HG03280 (cell line): ENCODE data around the gene MYL5.
A peak's percentile ranks its signal among the peaks of the same experiment; 100 is the strongest.
"Not testable (repeated sequence)": the region's sequence is repeated elsewhere in the genome, so short reads cannot be mapped to it uniquely, and the experiment has no call there.

Source experiments
- ATAC-seq: cut with Tn5 transposase; IDR thresholded peaks from one replicate; pipeline ENCODE4 v1.9.1; 2021; ENCODE audit warnings: mild to moderate bottlenecking, moderate library complexity; ENCODE audit not compliant: unreplicated experiment

Gene MYL5, protein sequence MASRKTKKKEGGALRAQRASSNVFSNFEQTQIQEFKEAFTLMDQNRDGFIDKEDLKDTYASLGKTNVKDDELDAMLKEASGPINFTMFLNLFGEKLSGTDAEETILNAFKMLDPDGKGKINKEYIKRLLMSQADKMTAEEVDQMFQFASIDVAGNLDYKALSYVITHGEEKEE

DNA sequence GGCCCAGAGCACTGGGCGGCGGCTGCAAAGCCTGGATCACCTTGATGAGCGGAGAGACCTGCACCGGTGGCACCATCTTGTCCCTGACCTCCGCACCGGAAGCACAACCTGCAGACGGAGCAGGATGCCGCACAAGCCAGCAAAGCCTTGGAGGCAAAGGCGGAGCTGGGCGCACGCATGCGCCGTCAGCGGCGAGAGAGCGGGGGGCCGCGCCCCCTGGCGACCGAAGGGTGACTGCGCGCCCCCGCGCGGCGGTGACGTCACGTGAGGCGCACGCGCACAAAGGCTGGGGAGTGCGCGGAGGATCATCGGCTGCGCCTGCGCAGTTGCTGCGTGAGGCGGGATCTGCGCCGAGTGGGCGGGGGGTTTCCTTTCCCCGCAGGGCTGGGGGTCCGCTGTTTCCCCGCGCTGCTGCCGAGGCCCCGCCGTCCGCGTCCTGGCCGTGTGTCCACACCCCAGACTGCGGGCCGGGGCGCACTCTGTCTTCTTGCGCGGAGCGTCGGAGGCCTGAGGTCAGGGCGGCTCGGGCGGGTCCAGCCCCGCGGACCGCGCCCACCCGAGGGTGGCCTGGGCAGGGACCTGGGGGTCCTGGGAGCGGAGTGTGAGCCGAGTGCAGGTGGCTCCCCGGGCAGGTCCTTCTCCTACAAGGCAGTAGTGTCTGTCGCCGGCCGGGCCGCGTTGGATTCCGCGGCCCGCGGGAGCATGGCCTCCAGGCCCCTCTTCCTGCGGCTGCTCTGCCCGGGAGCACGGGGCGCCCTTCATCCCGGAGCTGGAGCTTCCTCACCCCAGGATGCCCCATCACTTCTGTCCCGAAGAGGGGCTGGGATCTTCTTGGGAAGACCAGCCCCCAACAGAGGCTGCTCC lies at the start of gene MYL5, which contains the start of gene ATP5ME:
Gene MYL5, plus strand, starts transcription at position 371 of the 864 bp plus-strand sequence. CDS start 3,485 bp downstream, outside the sequence.
Gene ATP5ME, minus strand, starts transcription at position 105 of the 864 bp plus-strand sequence. Its CDS starts 29 bp downstream, at position 76.
- ATAC-seq, result peak; percentile 74

DNA sequence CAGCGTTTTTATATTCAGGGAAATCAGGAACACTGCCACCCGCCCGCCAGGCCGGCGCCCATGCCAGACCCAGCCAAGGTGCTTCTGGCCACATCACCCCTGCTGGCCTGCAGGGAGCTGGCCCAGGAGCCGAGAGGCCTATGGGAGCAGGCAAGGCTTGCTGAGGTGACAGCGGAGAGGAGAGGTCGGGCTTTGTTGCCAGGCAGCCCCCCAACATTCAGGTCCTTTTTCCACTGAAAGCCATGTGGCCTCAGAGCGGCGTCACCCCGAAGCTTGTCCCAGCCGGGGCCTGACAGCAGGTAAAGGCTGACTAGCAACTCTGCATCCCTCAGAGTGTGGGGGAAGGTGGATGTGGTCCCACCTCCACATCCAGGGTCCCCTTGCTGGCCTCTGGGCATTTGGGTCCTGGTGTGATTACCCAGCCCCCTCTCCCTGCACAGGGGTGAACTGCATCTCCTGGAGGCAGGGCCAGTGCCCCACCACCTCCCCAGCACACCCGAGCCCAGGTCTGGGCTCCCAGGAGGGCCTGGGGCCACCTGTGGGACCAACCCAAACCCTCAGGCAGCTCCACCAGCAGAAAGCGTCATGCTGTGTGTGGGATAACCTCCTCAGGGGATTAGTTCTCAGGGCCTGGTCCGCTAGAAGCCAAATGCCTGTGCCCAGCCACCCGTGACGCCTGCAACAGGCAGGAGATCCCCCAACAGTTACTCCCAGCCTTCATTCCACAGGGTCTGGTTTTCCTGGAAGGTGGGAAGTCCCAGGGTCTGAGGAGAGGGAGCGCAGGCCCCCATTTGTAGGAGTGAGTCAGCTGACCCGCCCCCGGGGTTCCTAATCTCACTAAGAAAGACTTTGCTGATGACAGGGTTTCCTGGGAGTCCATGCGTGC lies 49.4 kb upstream of the MYL5 start, which contains the start of gene PDE6B:
Gene PDE6B, plus strand, starts transcription at position 869 of the 886 bp plus-strand sequence. CDS start 54 bp downstream, outside the sequence.
- ATAC-seq, result no peak

DNA sequence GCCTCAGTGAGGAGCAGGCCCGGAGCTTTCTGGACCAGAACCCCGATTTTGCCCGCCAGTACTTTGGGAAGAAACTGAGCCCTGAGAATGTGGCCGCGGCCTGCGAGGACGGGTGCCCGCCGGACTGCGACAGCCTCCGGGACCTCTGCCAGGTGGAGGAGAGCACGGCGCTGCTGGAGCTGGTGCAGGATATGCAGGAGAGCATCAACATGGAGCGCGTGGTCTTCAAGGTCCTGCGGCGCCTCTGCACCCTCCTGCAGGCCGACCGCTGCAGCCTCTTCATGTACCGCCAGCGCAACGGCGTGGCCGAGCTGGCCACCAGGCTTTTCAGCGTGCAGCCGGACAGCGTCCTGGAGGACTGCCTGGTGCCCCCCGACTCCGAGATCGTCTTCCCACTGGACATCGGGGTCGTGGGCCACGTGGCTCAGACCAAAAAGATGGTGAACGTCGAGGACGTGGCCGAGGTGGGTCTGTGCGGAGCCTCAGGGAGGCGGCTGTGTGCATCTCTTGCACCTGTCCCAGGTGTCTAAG lies 48.6 kb upstream of the MYL5 start:
- ATAC-seq, result no peak

DNA sequence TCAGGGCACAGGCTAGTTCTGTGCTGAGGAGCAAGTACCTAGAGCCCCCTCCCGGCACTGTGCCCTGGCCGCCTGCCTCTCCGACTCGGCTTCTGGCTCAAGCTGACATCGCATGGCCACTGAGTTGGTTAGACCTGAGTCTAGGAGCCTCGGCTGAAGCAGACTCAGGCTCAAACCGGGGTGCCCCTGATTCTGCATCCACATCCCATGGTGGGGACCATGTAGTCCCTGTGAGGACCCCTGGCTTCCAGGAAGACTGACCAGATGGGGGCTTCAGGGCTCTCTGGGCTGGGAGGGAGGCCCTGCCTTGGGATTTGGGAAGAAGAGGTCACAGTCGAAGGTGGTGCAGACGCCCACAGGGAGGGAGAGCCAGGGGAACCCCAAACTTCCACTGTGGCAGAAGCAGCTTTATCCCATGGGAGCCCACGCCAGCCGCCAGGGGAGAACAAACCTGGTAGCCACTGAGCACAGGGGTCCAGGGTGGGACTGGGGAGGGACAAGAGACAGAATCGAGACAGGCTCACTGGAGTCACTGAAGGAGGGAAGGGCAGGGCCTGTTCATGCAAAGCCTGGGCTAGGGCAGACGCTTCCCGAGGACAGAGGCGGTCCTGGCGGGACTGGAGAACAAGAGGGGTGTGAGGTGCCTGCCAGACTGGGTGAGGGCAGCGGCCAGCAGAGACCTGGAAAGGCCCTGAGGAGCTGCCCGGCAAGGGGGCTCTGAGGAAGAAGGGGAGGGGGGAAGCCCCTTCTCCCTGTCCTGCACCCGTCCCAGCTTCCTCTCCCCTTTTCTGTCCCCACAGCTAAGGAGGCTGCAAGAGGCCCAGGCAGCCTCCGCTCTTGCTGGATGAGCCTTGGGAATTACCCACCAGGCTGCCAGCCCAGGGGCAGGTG lies 47.9 kb upstream of the MYL5 start:
- ATAC-seq, result no peak

DNA sequence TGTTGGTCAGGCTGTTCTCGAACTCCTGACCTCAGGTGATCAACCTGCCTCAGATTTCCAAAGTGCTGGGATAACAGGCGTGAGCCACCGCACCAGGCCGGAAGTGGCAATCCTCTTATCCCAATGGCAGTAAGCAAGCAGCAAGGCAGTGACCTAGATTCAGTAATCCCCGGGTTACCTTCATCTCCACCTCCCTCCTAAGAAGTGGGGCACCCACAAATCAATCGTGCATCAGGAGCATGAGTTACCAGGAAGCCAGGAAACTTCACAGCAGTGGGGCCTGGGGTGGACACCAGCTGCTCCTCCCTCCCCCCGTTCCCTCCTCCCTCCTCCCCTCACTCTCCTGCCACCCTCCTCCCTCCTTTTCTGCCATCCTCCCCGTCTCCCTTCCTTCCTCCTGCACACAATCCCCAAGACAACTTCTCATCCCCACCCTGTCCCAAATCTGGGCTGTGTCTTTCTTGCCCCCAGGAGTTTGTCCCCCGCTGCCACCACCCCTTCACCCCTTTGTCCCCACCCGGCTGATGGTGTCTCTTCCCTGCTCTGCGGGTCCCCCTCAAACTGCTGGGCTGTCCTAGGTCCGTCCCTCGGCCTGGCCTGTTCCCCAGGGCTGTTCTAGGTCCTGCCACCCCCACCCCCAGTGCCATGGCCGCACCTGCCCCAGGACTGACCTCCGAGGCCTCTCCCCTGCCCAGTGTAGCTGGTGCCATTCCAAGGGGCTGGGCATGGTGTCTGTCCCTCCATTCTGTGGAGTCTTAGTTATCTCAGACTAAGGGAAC lies 46.8 kb upstream of the MYL5 start:
- ATAC-seq, result no peak

DNA sequence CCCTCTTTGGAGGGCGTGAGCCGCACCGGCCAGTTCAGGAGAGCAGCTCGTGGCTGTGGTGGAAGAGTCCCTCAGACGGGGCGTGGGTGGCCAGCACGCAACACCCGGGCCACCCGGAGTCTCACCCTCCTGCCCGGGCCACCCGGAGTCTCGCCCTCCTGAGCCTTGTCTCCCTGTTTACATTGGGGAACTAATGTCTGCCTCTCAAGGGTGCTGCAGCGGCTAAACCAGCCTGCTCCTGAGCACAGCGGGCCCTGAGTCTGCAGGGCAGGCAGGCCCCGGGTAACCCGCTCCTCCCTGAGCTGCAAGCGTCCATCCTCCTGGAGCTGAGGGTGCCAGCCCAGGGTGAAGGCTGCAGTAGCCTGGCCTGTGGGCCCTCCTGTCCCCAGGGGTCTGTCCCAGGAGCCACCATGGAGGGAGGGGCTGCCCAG lies 46.0 kb upstream of the MYL5 start:
- no peak for ATAC-seq

DNA sequence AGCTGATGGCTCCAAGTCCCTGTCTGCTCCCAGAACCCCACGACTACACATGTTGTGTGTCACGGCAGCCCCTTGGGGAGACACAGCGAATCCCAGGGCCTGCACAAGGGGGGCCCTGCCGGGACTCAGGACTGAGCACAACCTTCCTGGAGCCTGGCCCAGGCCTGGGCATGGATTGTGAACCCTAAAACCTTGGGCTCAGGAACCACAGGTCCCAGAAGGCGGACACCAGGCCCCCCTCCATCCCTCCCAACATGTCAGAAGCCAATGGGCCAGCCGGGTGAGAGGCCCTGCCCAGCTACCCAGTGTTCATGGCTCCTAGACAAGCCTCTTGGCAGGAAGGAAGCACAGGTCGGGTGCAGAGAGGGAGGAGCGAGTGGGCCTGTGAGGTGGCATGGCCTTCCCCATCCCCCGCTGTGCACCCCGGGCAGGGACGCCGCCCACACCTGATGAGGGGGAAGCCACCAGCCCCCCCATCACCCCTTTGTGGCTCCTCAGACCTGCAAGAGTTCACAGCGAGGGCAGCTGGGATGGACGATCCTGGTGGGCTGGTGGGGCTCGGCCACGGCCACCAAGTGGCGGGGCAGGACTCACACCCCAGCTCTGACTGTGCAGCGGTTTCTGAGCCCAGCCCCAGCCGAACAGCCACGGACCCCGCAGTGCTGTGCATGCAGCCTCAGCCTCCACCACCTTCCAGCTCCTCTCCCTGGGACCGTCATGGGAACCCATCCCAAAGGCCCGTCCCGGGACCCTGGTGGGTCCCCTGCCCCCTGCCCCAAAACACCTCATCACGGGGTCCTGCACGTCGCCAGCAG lies 45.3 kb upstream of the MYL5 start:
- ATAC-seq, result no peak

DNA sequence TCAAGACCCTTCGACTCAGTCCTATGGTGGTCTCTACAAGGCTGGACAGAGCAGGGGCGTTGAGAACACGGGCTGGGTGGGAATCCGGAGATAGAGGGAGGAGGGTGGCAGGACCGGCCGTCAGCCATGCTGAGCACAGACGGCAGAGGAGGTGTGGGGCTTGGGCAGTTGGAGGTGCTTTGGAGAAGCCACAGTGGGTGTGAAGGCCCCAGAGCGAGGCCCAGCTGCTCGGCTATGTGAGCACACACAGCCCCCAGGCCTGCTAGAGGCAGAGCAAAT lies 44.8 kb upstream of the MYL5 start:
- ATAC-seq, result no peak

DNA sequence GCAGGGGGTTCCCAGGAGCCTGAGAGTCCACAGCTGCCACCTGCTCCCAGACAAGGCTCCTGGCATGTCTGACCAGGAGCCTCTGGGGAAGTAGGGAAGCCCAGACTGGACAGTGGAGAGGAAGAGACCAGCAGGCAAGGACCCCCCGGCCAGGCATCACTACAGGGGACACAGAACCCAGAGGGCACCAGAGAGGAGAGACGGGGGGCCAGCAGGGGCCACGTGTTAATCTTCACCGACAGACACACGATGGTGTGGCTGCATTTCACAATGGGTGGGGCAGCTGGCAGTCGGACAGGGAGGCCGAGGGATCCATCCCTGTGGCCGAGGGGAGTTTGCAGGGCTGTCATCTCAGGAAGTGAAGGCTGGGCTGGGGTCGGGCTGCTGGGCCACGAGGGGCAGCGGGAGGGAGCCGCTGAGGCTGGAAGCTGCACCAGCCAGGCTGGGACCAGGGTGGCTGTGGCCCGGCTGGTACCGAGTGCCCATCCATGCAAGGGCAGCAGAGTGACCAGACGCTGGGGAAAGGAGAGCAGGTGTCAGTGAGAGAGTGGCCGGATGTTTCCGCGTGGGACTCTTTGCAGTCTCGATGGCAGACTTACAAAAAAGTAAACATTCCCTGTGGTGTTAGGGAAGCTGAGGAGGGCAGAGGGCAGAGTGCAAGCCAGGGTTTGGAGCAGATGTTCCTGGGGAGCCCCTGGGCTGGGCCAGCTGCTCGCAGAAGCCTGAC lies 44.3 kb upstream of the MYL5 start:
- no peak for ATAC-seq

DNA sequence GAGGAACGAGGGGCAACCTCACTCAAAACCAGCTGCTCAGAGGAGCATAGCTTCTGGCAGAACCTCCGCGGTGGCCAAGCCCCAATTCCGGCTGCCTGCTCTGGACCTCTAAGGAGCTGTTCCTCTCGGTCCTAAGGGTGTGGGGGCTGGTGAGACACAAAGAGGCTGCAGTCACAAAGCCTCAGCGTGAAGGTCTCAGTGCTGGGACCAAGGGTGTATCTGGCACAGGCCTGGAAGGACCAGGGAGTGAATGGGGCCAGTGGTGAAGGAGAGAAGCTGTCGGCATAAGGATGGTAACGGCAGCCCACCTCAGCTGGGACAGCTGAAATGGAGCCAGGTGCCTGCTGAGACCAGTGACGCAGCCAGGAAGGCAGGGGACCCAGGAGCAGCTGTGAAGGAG lies 43.7 kb upstream of the MYL5 start:
- no peak for ATAC-seq

DNA sequence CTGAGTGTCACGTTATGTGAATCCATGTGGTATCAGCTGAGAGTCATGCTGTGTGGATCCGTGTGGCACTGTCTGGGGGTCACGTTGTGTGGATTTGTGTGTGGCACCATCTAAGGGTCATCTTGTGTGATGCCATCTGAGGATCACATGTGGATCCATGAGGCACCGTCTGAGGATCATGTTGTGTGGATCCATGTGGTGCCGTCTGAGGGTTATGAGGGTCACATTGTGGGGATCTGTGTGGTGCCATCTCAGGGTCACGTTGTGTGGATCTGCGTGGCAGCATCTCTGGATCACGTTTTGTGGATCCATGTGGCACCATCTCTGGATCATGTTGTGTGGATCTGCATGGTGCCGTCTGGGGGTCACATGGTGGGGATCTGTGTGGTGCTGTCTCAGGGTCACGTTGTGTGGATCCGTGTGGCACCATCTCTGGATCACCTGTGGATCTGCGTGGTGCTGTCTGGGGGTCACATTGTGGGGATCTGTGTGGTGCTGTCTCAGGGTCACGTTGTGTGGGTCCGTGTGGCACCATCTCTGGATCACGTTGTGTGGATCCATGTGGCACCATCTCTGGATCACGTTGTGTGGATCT lies 42.0 kb upstream of the MYL5 start:
- ATAC-seq, result no peak

DNA sequence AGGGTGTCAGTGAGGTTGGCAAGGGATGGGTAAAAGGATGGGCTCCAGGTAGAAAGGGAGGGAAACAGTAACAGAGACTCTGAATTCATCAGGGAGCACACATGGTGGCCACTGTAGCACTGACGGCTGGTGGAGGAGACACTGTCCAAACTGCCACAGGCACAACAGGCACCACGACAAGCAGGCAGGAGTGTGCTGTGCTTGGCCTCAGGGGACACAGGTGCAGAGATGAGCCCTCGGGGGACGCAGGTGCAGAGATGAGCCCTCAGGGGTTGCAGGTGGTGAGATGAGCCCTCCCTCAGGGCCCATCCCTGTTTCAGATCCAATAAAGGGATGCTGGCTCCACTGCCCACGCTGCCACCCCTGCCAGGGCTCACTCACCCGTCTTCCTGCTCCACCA lies 41.4 kb upstream of the MYL5 start:
- ATAC-seq, result no peak

DNA sequence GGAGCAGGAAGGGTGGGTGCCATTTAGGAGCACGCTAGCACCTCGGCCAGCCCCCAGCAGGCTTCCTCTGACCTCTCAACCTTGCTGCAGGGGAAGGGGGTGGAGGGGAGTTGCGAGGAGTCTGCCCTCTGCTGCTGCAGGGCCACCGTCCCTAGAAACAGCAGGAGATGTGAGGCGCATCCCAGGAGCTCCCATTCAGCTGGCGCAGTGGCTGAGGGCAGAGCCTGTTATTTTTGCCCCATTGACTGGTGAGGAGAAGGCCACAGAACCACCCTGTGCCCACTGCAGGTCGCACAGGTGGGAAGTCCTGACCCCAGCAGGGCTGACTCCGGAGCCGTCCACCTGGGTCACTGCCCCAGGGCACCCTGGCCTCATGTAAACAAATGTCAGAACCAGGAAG lies 40.9 kb upstream of the MYL5 start:
- no peak for ATAC-seq

DNA sequence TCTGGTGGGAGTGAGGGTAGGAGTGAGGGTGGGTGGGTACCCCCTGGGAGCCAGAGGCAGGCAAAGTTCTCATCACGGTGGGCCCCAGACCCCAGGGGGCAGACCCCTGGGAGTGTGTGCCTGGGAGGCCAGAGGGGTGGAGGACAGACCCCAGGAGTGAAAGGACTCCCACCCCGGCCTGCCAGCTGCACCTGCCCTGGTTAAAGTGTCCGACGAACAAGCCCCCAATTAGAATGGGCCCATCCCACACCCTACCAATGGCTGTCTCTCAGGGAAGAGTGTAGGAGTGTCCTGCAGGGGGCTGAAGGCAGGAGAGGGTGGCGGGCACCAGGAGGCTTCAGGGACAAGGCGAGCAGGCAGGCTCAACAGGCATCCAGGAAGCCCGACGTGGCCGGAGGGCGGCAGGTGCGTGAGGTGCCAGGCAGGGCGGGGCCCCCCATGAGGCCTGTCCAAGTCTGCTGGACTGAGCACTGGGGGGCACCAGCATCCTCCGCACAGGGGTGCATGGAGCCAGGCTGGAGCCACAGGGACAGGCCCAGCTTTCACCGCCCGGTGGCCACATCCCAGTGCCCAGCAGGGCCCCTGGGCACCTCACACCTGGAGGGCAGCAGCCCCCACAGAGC lies 40.3 kb upstream of the MYL5 start:
- no peak for ATAC-seq

DNA sequence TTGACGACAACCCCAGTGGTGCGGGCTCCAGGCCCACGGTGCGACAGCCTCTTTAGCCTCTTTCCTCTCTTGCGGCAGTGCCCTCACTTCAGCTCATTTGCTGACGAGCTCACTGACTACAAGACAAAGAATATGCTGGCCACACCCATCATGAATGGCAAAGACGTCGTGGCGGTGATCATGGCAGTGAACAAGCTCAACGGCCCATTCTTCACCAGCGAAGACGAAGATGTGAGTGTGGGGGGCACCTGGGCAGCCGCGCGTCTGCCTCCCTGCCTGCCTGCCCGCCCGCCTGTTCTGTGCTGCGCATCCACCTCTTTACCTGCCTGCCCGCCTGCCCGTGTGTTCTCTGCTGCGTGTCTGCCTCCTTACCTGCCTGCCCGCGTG lies 39.8 kb upstream of the MYL5 start:
- no peak for ATAC-seq

DNA sequence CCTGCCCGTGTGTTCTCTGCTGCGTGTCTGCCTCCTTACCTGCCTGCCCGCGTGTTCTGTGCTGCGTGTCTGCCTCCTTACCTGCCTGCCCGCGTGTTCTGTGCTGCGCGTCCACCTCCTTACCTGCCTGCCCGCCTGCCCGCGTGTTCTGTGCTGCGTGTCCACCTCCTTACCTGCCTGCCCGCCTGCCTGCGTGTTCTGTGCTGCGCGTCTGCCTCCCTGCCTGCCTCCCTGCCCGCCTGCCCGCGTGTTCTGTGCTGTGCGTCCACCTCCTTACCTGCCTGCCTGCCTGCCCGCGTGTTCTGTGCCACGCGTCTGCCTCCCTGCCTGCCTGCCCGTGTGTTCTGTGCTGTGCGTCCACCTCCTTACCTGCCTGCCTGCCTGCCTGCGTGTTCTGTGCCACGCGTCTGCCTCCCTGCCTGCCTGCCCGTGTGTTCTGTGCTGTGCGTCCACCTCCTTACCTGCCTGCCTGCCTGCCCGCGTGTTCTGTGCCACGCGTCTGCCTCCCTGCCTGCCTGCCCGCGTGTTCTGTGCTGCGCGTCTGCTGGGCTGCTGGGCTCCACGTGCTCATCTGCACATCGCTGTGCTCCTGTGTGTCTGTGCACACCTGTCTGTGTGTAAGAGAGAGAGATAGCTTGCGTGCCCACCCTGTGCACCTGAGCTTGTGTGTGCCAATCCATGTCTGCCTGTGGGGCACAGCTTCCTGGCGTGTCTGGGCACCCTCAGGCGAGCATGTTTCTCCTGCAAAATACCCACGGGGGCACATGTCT lies 39.1 kb upstream of the MYL5 start:
- not testable (repeated sequence) for ATAC-seq
